H9 (cell line): ENCODE data around the gene SLC25A31. TPM values are rescaled to one million over a fixed set of nuclear protein-coding genes. Genes with fewer than 3 reads are reported as not detected.

Experiments
- DNase-seq: peaks from one replicate; pipeline ENCODE4 v3.0.0-alpha.2; 2017
- H2AFZ ChIP-seq: one replicate; pipeline ENCODE4 v1.6.1; 2013; ENCODE audit warnings: mild to moderate bottlenecking, low read length, control low read depth, moderate library complexity
- H2AK5ac ChIP-seq: 2 replicates; pipeline ENCODE4 v1.6.1; 2013; ENCODE audit warnings: low read length, control low read depth, mixed read lengths; ENCODE audit not compliant: insufficient read length
- H2BK120ac ChIP-seq: one replicate; pipeline ENCODE4 v1.6.1; 2013; ENCODE audit warnings: low read depth, mild to moderate bottlenecking, low read length, control low read depth, inconsistent platforms; ENCODE audit not compliant: poor library complexity, severe bottlenecking
- H2BK12ac ChIP-seq: 2 replicates; pipeline ENCODE4 v1.6.1; 2013; ENCODE audit warnings: low read length, control low read depth, mixed read lengths, low read depth; ENCODE audit not compliant: insufficient read length
- H2BK15ac ChIP-seq: 2 replicates; pipeline ENCODE4 v1.6.1; 2013; ENCODE audit warnings: low read depth, low read length, control low read depth
- H2BK20ac ChIP-seq: one replicate; pipeline ENCODE4 v1.6.1; 2013; ENCODE audit warnings: low read depth, mild to moderate bottlenecking, low read length, control low read depth, inconsistent platforms; ENCODE audit not compliant: poor library complexity, severe bottlenecking
- H2BK5ac ChIP-seq: 2 replicates; pipeline ENCODE4 v1.6.1; 2013; ENCODE audit warnings: low read length, control low read depth, mixed read lengths; ENCODE audit not compliant: insufficient read length
- H3K14ac ChIP-seq: 2 replicates; pipeline ENCODE4 v1.6.1; 2013; ENCODE audit warnings: low read length, control low read depth; ENCODE audit not compliant: insufficient read depth
- H3K18ac ChIP-seq: 2 replicates; pipeline ENCODE4 v1.6.1; 2013; ENCODE audit warnings: low read depth, mild to moderate bottlenecking, mixed read lengths, low read length, control low read depth; ENCODE audit not compliant: insufficient read length
- H3K23ac ChIP-seq: 2 replicates; pipeline ENCODE4 v1.6.1; 2013; ENCODE audit warnings: low read length, control low read depth, mixed read lengths, low read depth; ENCODE audit not compliant: insufficient read length
- H3K23me2 ChIP-seq: 2 replicates; pipeline ENCODE4 v1.6.1; 2013; ENCODE audit warnings: low read depth, mild to moderate bottlenecking, mixed read lengths, low read length, control low read depth; ENCODE audit not compliant: insufficient read length, poor library complexity, severe bottlenecking
- H3K27ac ChIP-seq: 2 replicates; pipeline ENCODE4 v1.5.1; 2013; ENCODE audit warnings: low read length, control low read depth, mixed read lengths, low read depth; ENCODE audit not compliant: insufficient read length
- H3K27me3 ChIP-seq: 2 replicates; pipeline ENCODE4 v1.6.1; 2013; ENCODE audit warnings: low read length, control low read depth, inconsistent platforms; ENCODE audit not compliant: insufficient read depth
- H3K4ac ChIP-seq: 2 replicates; pipeline ENCODE4 v1.6.1; 2013; ENCODE audit warnings: low read depth, mild to moderate bottlenecking, control low read depth, inconsistent platforms, low read length, moderate library complexity
- H3K4me1 ChIP-seq: 2 replicates; pipeline ENCODE4 v1.6.1; 2013; ENCODE audit warnings: low read length, control low read depth, inconsistent platforms; ENCODE audit not compliant: insufficient read depth
- H3K4me2 ChIP-seq: 2 replicates; pipeline ENCODE4 v1.6.1; 2013; ENCODE audit warnings: low read length, control low read depth, mixed read lengths; ENCODE audit not compliant: insufficient read length, insufficient read depth
- H3K56ac ChIP-seq: 2 replicates; pipeline ENCODE4 v1.6.1; 2013; ENCODE audit warnings: low read depth, mild to moderate bottlenecking, mixed read lengths, low read length, control low read depth; ENCODE audit not compliant: insufficient read length
- H3K79me1 ChIP-seq: 2 replicates; pipeline ENCODE4 v1.6.1; 2013; ENCODE audit warnings: low read depth, mild to moderate bottlenecking, moderate library complexity, low read length, control low read depth, inconsistent platforms; ENCODE audit not compliant: insufficient read depth, poor library complexity, severe bottlenecking
- H3K79me2 ChIP-seq: 2 replicates; pipeline ENCODE4 v1.6.1; 2013; ENCODE audit warnings: low read length, control low read depth, inconsistent platforms; ENCODE audit not compliant: insufficient read depth
- H3K9ac ChIP-seq: 2 replicates; pipeline ENCODE4 v1.6.1; 2013; ENCODE audit warnings: low read length, control low read depth, mixed read lengths; ENCODE audit not compliant: insufficient read length; ENCODE audit errors: extremely low read depth
- H3K9me3 ChIP-seq: one replicate; pipeline ENCODE4 v1.6.1; 2013; ENCODE audit warnings: low read depth, low read length, inconsistent platforms; ENCODE audit not compliant: control insufficient read depth
- H3T11ph ChIP-seq: one replicate; pipeline ENCODE4 v1.6.1; 2013; ENCODE audit warnings: mild to moderate bottlenecking, low read length, control low read depth, inconsistent platforms
- H4K20me1 ChIP-seq: one replicate; pipeline ENCODE4 v1.6.1; 2013; ENCODE audit not compliant: control insufficient read depth, insufficient read length, insufficient read depth
- H4K5ac ChIP-seq: 2 replicates; pipeline ENCODE4 v1.6.1; 2013; ENCODE audit warnings: low read depth, mild to moderate bottlenecking, mixed read lengths, low read length, control low read depth; ENCODE audit not compliant: insufficient read length
- H4K8ac ChIP-seq: replicated peaks from 2 replicates; pipeline ENCODE4 v1.6.1; 2013; ENCODE audit warnings: low read length, control low read depth, mixed read lengths, low read depth; ENCODE audit not compliant: insufficient read length
- H4K91ac ChIP-seq: 2 replicates; pipeline ENCODE4 v1.6.1; 2013; ENCODE audit warnings: low read depth, mild to moderate bottlenecking, moderate library complexity, mixed read lengths, low read length, control low read depth; ENCODE audit not compliant: insufficient read length
- H3K27ac Mint-ChIP-seq, 3 experiments: 2 replicates in 2 of 3; 3 replicates in 1 of 3; pipeline ENCODE4 v1.8.0; 2020 to 2021; ENCODE audit warnings: mixed read lengths in 3 of 3, mild to moderate bottlenecking in 1 of 3, moderate library complexity in 1 of 3
- H3K27me3 Mint-ChIP-seq: 2 replicates; pipeline ENCODE4 v1.8.0; 2021; ENCODE audit warnings: low read depth, mild to moderate bottlenecking, moderate library complexity, mixed read lengths
- H3K36me3 Mint-ChIP-seq, 3 experiments: 2 replicates in 2 of 3; 3 replicates in 1 of 3; pipeline ENCODE4 v1.8.0; 2020 to 2021; ENCODE audit warnings: low read depth in 3 of 3, mixed read lengths in 3 of 3; ENCODE audit not compliant: insufficient read depth in 1 of 3
- H3K4me1 Mint-ChIP-seq, 2 experiments: 2 replicates each; pipeline ENCODE4 v1.8.0; 2020; ENCODE audit warnings: mixed read lengths in 2 of 2
- H3K4me3 Mint-ChIP-seq, 2 experiments: 2 replicates in 1 of 2; 3 replicates in 1 of 2; pipeline ENCODE4 v1.8.0; 2020 to 2021; ENCODE audit warnings: mild to moderate bottlenecking in 2 of 2, mixed read lengths in 2 of 2, moderate library complexity in 1 of 2
- H3K9me3 Mint-ChIP-seq, 2 experiments: 2 replicates in 1 of 2; 3 replicates in 1 of 2; pipeline ENCODE4 v1.8.0; 2020; ENCODE audit warnings: mild to moderate bottlenecking in 2 of 2, mixed read lengths in 2 of 2, moderate library complexity in 1 of 2
- WGBS: extraction: QIAGEN DNeasy Blood & Tissue Kit; methylation state at CpG from one replicate; pipeline ENCODE4 v1.1.7; 2013; ENCODE audit warnings: missing lambda C conversion rate, low lambda C conversion rate, mixed read lengths; ENCODE audit not compliant: insufficient read length; ENCODE audit errors: extremely low coverage; 5-methylcytosine and 5-hydroxymethylcytosine counted together
- total RNA-seq: library from RNA; stranded (reverse); gene quantifications from 2 replicates; pipeline ENCODE4 v1.2.1, GENCODE V29; 2021
- TF ChIP-seq, protein P1 (sequence below): fragments of 200-600 bp; sonication (generic); conservative IDR thresholded peaks from 3 replicates; pipeline ENCODE4 v1.8.0; 2021; ENCODE audit warnings: antibody characterized with exemption, mild to moderate bottlenecking

The SLC25A31 gene
- total RNA-seq, 1 experiment from 2014 or later, result not detected

DNA sequence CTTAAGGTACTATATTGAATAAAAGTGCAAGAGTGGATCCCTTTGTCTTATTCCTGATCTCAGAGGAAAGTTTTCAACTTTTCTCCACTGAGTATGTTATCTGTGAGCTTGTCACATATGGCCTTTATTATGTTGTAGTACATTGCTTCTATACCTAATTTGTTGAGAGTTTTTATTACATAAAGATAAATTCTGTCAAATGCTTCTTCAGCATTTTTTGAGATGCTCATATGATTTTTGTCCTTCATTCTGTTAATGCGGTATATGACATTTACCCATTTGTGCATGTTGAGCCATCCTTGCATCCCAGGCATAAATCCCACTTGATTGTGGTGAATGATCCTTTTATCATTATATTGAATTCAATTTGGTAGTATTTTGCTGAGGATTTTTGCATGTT lies 11.0 kb downstream of the SLC25A31 start:
- TF ChIP-seq, protein P1, sequence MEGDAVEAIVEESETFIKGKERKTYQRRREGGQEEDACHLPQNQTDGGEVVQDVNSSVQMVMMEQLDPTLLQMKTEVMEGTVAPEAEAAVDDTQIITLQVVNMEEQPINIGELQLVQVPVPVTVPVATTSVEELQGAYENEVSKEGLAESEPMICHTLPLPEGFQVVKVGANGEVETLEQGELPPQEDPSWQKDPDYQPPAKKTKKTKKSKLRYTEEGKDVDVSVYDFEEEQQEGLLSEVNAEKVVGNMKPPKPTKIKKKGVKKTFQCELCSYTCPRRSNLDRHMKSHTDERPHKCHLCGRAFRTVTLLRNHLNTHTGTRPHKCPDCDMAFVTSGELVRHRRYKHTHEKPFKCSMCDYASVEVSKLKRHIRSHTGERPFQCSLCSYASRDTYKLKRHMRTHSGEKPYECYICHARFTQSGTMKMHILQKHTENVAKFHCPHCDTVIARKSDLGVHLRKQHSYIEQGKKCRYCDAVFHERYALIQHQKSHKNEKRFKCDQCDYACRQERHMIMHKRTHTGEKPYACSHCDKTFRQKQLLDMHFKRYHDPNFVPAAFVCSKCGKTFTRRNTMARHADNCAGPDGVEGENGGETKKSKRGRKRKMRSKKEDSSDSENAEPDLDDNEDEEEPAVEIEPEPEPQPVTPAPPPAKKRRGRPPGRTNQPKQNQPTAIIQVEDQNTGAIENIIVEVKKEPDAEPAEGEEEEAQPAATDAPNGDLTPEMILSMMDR, result no peak
- no peak overlapping the region for H3K4me2 ChIP-seq
- no peak overlapping the region for H3K23ac ChIP-seq
- no peak overlapping the region for H2BK120ac ChIP-seq
- H2AK5ac ChIP-seq, result no peak overlapping the region
- no peaks in the 10 kb centered on the region for H3K79me1 ChIP-seq
- peaks cover 6% of the 10 kb centered on the region for H3K9me3 ChIP-seq
- H3K9ac ChIP-seq, result no peak overlapping the region
- Mint-ChIP-seq H3K36me3 (peaks cover 0 to 15% (median 0%) of the 10 kb centered on the region in 3 experiments; a peak in 3 of 7 replicates), H3K27ac (no peak overlapping the region), H3K27me3 (no peaks in the 10 kb centered on the region), H3K9me3 (peaks cover 6 to 14% of the 10 kb centered on the region in 2 experiments; a peak in 4 of 5 replicates), H3K4me1 (no peaks in the 10 kb centered on the region), H3K4me3 (no peak overlapping the region)
- H3K4ac ChIP-seq, result no peak overlapping the region
- H2BK5ac ChIP-seq, result no peak overlapping the region
- H2BK12ac ChIP-seq, result no peak overlapping the region
- no peaks in the 10 kb centered on the region for H3K4me1 ChIP-seq
- no peak overlapping the region for H3T11ph ChIP-seq
- no peak overlapping the region for H3K18ac ChIP-seq
- no peak overlapping the region for H3K56ac ChIP-seq
- DNase-seq, result no peak
- no peak overlapping the region for H3K27ac ChIP-seq
- H2BK20ac ChIP-seq, result no peak overlapping the region
- no CpG with 5 or more reads among the region's 1 CpG for WGBS
- H4K5ac ChIP-seq, result no peak overlapping the region
- H3K79me2 ChIP-seq, result no peaks in the 10 kb centered on the region
- no peak overlapping the region for H2BK15ac ChIP-seq
- no peak overlapping the region for H2AFZ ChIP-seq
- no peak overlapping the region for H3K14ac ChIP-seq
- H4K20me1 ChIP-seq, result no peaks in the 10 kb centered on the region
- no peak overlapping the region for H4K8ac ChIP-seq
- H3K27me3 ChIP-seq, result no peaks in the 10 kb centered on the region
- no peak overlapping the region for H4K91ac ChIP-seq
- no peaks in the 10 kb centered on the region for H3K23me2 ChIP-seq
